Erythroblast (primary cell): ENCODE data around the gene IDH3G.

ENCODE experiments used
- GATA1 ChIP-seq: IDR thresholded peaks from 2 replicates; pipeline ENCODE4 v1.6.1; 2011; ENCODE audit warnings: low read depth, mild to moderate bottlenecking, control low read depth, low read length, moderate library complexity
- POLR2A ChIP-seq: IDR thresholded peaks from 2 replicates; pipeline ENCODE4 v1.6.1; 2011; ENCODE audit warnings: mild to moderate bottlenecking, low read length

DNA sequence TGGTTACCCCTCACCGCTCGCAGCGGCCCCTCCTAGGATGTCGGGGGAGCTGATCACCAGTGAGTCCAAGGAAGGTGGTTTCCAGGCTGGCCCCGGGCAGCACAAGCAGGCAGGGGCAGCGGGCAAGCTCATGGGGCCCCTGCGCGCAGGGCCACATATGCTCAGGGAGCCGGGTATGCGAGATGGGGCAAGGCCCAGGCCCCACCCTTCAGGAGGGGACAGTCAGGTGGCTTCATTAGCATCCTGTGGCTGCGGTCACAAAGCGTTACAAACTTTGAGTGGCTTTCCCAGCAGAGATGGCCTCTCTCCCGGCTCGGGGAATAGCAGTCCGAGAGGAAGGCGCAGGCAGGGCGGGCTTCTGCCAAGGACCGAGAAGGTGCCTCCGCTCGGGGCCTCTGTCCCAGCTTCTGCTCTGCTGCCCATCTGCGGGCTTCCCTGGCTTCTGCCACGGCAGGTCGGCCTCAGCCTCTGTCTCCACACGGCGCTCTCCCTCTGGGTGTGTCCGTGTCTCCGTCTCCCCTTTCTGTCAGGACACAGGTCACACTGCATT lies 56.0 kb downstream of the IDH3G start:
- TF ChIP-seq POLR2A (no peak), GATA1 (no peak)
